Measurements from ENCODE around the gene KRIT1. TPM values are rescaled to one million over a fixed set of nuclear protein-coding genes. Genes with fewer than 3 reads are reported as not detected.
"Not testable (repeated sequence)": the region's sequence is repeated elsewhere in the genome, so short reads cannot be mapped to it uniquely, and the experiment has no call there.

Gene KRIT1
- 10 to 100 TPM; 19.0 to 35.9 (median 26.9) TPM for polyA plus RNA-seq (ENCODE audit: insufficient read length in 10 of 10)
- long read RNA-seq, donor 1, partial matches to known transcripts = 10 of 11 reads
- long read RNA-seq, donor 1, other reads (novel, unspliced or antisense) = 0 of 11 reads
- long read RNA-seq, donor 2, partial matches to known transcripts = 5 of 6 reads
- long read RNA-seq, donor 2, other reads (novel, unspliced or antisense) = 0 of 6 reads
- long read RNA-seq, donor 3 = 0 reads
- long read RNA-seq, donor 4, partial matches to known transcripts = 20 of 21 reads
- long read RNA-seq, donor 4, other reads (novel, unspliced or antisense) = 0 of 21 reads
- long read RNA-seq, donor 5, partial matches to known transcripts = 5 of 6 reads
- long read RNA-seq, donor 5, other reads (novel, unspliced or antisense) = 0 of 6 reads
- long read RNA-seq, donor 6, partial matches to known transcripts = 15 of 15 reads
- long read RNA-seq, donor 6, other reads (novel, unspliced or antisense) = 0 of 15 reads
- long read RNA-seq, donor 7, partial matches to known transcripts = 21 of 22 reads
- long read RNA-seq, donor 7, other reads (novel, unspliced or antisense) = 0 of 22 reads
- long read RNA-seq, donor 8, partial matches to known transcripts = 7 of 9 reads
- long read RNA-seq, donor 8, other reads (novel, unspliced or antisense) = 0 of 9 reads
- long read RNA-seq, donor 9 = 0 reads

DNA sequence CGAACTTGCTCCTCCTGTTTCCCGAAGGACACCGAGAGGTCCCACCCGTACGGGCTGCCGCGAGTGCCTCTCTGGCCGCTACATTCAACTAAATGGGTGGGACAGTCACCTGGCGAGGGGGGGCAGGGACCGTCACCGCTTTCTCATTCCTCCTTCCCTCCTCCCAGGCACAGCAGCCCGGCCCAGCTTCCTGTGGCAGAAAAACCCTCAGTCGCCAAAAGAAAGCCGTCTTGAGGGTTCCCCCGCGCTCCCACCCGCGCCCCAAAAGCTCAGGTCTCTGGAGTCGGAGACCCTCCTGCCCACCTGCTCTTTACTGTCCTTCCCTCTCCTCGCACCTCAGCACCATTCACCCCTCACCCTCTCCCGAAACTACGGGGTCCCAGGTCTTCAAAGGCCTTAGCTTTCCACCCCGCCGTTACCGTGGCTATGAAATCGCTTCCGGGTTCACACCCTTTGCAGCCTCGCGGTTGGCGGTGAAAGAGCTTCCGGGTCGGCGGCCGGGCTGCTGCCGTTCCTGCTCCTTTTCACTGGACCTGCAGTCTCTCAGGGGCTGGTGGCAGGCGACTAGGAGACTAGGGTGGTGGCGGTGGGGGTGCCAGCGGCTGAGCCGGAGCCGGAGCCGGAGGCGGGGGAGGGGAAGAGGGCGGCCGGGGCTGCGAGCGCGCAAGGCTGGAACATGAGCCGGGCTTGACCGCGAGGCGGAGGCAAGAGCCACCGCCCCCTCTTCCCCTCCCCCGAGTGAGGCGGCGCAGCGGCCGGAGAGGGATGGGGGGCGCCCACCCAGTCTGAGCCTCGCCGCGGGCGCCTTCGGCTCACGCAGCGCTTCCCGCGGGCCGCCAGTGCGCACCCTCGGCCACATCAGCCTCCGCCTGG is at the start of gene KRIT1, which contains the start of gene ANKIB1:
Gene KRIT1, minus strand, starts transcription at position 428 of the 873 bp plus-strand sequence. CDS start 3,779 bp downstream, outside the sequence.
Gene ANKIB1, plus strand, starts transcription at position 488 of the 873 bp plus-strand sequence. CDS start 49,005 bp downstream, outside the sequence.
- DNase-seq = peak; percentile 83 to 97 (median 91)

DNA sequence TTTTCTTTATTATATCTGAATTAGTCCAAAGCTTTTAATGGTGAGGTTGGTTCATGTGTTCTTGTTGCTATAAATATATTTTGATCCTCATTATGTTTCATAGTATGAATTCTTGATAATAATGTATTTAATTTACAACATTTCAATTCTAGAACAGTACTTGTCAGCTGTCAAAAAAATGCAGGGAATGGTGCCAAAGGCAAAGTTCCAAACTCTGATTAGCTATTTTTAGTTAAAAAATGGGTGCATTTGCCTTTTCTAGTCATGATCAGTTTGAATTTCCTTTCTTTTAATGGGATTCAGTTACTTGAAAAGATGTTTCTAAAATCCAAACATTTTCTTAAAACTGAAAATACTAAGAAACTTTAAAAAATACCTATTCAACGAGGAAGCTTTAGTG is 49.7 kb upstream of the KRIT1 start:
- no peak for DNase-seq

DNA sequence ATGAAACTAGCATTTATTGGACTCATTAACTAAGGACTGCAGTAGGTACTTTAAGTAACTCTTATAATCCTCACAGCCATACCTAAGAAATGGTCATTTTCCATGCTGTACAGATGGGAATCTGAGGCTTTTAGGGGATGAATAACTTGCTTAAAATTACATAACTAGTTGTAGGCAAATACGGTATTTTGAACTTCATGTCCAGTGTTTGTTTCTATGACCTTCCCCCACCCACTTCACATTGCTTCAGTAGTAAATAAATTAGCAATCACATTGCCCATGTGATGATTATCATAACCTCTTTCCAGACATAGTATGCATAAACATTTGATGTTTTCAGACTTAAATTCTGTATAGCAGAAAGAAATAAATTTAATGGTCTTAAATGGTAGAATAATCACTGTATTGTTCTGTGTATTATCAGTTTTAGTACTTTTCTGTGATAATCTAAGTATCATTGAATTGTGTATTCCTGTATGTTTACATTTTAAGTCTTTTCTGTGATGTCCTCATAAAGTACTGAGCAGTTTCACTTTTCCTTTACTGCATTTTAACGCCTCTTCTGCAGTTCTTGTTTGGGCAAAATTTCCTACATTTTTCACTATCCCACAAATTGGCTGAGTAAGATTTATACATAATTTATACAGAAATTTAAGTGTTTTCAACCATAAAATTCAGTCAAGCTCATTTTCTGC is 48.3 kb upstream of the KRIT1 start:
- DNase-seq = no peak

DNA sequence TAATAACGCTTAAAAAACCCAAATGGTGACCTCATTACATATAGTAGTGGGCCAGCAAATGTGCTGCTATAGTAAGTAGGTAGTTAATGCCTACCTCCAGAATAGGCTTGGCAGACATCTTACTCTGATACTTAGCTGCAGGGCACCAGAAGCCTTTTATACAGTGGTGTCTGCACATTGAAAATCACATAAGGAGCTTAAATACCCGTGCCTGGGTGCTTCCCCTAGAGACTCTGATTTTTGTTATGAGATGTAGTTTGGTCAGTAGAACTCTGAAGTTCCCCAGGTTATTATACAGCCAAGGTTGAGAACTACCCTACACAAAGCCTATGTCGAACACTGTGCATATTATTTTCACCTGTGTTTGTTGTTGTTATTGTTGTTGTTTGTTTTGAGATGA is 47.3 kb upstream of the KRIT1 start:
- no peak for DNase-seq

DNA sequence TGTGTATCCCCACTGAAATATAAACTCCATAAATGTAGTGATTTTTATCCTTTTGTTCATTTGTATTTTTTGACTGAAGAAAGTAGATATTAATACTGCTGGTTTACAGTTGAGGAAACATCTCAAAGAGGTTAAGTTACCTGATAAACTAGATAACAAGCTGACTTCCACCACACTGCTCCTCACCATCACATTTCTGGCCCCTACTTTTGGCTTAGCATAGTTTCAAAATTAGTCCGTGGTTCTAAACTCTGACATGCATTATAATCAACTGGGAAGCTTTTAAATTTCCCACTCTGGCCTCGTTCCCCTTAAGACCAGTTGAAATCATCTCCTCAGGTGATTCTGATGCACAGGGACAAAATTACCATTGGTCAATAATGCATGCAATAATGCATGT is 43.6 kb upstream of the KRIT1 start:
- no peak for DNase-seq

DNA sequence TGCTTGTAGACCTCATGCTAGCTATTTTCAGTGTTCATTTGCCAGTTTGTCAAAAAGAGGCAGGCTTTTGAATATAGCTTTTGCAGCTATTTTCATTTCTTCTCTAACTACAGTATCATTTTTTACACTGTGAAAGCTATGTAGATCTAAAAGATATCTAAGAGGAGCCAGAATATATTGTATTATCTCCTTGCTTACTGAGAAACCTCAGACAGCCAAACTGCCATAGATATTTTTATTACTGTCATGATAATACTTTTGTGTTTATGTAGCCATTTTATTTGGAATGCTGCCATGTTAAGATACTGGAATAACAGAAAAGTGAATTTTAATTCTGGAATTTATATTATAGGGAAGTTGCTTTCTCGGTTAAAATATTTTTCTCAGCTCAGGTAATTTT is 37.2 kb upstream of the KRIT1 start:
- DNase-seq = peak in 1 of 3 donors; percentile 11

DNA sequence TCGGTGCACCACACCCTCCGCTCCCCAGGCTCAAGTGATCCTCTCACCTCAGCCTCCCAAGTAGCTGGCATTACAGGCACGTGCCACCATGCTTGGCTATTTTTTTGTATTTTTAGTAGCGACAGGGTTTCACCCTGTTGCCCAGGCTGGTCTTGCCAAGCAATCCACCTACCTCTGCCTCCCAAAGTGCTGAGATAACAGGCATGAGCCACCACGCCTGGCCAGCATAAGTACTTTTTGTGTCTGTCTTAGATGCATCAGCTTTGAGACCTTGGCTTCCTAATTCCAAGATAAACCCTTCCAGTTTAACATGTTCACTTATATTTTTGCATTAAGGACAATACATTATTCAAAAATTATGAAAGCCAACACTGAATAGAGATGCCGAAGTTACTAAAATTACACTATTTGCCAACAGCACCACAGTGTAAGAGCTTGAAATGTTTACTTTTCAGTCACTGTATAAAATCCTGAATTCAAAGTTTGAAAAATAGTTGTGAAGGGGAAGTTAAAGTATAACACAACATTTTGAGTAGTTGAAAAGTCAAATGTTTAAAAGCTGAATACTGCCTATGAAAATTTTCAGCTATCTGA is 36.6 kb upstream of the KRIT1 start:
- DNase-seq = no peak

DNA sequence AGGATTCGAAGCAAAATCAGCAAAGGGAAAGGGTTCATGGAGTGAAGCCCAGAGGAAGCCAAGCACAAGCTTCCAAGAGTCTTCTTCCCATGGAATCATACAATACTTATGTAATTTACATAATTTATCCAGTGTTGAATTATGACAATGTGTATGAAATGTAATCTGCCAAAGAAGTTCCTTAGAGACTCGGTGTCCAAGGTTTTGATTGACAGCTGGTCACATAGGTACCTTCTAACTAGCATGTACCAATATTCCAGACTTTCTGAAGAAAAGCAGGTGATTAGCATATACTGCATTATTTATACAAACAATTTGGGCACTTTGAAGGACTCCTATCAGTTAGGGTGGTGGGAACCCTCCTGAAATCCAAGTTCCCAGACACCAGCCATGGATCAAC is 35.3 kb upstream of the KRIT1 start:
- DNase-seq = no peak

DNA sequence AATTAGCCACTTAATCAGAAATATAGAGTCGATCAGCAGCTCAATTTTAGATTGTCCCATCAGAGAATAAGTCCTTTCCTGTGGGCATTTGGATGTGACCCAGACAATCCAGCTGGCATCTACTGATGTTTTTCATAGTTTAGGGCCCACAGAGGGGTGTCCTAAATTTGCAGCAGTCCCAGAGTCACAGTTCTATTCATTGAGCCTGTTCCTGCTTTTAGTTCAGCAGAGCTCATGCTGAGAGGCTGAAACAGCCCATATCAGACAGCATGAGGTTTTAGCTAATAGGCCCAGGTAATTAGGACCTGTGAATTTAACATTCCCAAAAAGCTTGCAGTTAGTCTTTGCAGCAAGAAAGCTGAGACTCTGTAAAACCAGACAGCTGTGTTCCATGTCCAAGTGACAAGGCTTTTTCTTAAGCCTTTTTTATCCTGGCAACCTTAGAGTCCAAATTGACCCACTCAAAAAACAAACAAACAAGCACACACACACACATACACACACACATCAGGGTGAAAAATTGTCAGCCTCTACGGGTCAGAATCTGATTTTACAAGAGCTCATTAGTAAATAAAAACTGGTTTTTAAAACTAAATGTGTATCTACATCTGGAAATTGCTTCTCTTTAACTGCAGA is 33.8 kb upstream of the KRIT1 start:
- peak in 1 of 3 donors; percentile 9 for DNase-seq

DNA sequence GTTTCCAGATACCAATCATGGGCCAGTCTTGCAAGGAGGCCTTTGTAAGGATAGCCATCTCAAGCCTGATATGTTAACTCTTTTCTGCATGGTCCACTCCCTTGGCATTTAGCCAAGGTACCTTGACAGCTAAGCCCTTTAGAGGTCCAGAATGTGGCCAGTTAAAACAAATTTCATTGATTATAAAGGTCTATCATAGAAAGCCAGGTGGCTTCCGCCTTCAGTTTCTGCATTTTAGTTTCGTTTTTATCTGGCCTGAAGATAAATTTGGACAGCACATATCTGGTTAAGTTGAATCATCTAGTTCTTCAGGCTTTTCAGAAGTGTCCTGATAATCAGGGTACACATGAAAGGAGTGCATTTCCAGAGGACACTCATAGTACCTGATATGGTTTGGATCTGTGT is 30.7 kb upstream of the KRIT1 start:
- DNase-seq = no peak

DNA sequence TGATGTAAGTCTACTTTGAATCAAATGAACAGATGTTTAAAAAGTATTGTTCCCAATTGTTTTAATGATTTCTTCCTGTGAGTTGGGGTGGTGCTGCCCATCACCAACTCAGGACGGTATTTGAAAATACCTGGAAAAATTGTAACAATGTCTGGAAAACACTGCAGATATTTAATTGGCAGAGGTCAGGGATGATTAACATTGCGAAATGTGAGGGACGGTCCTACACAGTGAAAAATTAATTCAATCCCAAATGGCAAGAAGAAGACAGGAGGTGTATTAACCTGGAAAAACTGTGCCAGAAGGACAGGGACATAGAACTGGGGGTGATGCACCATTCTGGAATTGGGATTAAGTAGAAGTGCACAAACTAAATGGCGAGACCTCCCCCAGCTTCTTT is 29.6 kb upstream of the KRIT1 start:
- no peak for DNase-seq

DNA sequence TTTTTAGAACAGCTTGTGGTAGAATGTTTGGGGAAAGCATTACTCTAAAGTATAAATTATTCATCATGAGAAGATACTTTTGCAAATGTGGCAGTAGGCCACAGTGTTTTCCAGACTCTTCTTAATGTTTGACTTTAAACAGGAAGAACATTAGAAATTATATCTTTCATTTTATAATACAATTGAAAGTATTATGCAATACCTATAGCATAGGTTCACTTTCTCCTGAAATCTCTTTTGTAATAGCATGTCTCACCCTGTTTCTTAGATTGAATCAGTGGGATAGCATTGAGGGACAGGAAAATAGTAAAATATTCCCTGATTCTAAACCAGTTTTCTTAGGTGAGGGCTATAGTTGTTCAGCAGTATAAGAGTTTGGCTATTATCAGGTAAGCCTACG is 23.2 kb upstream of the KRIT1 start:
- DNase-seq = no peak

DNA sequence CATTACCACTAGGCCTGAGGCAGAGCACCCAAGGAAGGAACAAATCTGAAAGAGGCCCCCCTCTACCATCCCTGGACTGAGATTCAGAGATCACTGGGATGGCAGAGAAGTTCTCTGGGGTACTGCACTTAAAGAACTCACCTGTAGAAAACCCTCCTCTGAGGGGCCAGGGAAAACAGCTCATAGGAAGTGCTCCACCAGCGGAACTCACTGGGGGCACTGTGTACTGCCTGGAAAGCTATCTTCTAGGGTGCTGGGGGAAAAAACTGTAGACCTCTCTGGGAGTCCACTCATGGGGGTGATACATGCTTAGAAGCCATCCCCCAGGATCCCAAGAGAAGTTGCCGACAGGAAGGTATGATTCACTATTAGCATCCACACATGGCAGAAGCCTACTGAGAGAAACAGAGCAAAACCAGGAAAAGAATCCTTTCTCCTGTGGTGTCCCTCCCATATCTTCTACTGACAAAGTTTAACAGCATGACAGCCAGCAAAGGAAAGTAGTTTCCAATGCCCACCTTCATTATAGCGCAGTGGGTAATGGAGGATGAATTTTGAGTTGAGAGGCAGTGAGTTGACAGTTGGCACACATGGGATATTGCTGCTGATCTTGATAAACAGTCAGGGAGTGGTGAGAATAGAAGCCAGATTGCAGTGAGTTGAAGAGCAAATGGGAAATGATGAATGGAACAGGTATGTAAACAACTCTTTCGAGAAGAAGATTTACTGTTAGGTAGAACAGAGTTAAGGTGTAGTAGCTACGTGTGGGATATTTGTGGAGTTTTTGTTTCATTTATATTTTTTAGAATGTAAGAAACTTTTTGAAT is 20.9 kb upstream of the KRIT1 start:
- no peak for DNase-seq

DNA sequence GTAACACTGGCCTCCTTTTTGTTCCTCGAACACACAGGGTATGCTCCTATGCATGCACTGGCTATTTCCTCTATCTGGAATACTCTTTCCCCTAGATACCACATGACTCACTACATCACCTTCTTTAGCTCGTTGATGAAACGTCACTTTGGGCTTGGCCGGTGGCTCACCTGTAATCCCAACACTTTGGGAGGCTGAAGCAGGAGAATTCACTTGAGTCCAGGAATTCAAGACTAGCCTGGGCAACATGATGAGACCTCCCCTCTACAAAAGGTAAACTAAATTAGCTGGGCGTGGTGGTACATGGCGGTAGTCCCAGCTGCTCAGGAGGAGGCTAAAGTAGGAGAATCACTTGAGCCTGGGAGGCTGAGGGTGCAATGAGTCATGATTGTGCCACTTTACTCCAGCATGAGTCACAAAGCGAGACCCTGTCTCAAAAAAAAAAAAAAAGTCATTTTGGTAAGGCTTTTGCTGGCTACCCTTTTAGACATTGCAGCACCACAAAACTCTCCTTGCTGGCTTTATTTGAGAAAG is 14.6 kb upstream of the KRIT1 start:
- DNase-seq = no peak

DNA sequence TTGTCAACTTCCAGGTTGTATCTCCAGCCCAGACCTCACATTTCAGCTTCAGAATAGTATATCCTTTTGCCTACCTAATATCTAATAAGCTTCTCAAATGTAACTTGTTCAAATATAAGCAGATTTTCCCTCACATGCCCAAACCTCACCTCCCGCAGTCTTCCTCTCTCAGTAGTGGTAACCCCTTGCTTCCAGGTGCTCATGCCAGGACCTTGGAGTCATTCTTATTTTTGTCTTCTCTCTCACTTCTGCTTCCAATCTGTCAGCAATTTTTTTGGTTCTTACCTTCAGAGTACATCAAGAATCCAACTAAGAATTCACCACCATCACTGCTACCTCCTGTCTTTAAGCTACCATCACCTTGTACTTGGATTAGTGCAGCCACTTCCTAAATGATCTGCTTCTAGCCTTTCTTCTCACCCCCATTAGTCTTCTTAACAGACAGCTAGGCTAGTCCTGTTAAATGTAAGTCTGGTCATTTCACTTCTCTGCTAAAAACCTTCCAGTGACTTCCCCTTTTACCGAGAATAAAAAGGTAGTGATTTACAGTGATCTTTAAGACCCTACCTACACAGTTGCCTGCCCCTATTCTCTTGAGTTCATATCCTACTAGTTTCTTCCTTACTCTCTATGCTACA is 14.0 kb upstream of the KRIT1 start:
- DNase-seq = no peak

DNA sequence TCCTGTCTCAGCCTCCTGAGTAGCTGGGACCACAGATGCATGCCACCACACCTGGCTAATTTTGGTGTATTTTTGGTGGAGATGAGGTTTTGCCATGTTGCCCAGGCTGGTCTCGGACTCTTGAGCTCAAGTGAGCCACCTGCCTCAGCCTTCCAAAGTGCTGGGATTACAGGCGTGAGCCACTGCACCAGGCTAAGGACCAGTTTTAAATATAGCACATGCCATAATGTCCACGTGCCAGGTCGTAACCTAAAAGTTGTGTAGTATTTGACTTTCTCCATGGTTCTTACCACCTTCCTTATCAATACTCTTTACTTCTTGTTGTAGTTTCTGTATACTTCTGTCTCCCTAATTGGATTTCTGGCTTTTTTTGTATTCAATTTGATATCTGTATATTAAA is 13.3 kb upstream of the KRIT1 start:
- DNase-seq = no peak

DNA sequence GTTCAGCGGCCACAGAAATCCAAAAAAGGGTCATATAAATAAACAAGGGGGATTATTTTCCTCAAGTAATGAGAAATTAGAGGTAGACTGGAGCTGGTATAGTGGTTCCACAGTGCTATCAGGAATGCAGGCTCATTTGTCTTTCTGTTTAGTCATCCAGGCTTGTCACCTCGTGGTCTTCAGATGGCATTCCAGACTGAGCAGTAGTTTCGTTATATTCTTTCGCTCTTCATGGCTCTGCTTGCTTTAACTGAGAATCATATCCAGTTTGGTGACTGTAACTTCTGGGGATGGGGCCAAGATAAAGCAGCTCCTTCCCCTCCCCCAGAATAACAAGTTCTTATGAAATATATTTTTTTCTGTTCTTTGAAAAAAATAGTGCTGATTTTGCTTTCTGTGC is 9.6 kb upstream of the KRIT1 start:
- DNase-seq = peak in 1 of 3 donors; percentile 89

DNA sequence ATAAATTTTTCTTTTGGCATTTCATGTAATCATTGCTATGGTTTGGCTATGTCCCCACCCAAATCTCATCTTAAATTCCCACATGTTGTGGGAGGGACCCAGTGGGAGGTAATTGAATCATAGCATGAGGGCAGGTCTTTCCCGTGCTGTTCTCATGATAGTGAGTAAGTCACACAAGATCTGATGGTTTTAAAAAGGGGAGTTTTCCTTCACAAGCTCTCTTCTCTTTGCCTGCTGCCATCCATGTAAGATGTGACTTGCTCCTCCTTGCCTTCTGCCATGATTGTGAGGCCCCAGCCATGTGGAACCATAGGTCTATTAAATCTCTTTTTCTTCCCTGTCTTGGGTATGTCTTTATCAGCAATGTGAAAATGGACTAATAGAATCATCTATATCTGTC is 9.1 kb upstream of the KRIT1 start:
- DNase-seq = not testable (repeated sequence)

DNA sequence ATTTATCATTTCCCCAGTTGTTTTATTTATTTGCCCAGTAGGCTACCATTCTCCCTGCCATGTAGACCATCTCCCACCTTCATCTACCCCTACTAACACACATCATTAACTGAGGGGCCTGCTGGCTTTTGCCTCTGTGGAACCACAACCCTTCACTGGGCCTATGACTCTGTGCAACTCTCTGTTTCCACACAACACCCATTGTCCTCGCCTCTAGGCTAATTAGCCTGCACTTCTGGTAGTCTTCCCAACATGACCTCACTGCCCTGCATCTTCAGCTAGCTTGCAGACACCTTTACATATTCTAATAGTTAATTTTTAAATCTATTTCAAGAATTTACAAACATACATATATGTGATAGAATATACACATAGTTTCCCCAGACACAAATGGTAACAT is 7.5 kb upstream of the KRIT1 start:
- DNase-seq = no peak
